ENCODE measurements around the gene CRYBB3. TPM values are rescaled to one million over a fixed set of nuclear protein-coding genes. Genes with fewer than 3 reads are reported as not detected.

CRYBB3 gene
- polyA plus RNA-seq, 6 donors from 2014 or later = not detected

Other genes starting within 250 kb of the CRYBB3 start
- not detected for gene KIAA1671, start 247.1 kb upstream of the CRYBB3 start, polyA plus RNA-seq (ENCODE audit: low read depth in 6 of 6)
- not detected for gene CRYBB2, start 19.8 kb downstream of the CRYBB3 start, polyA plus RNA-seq (ENCODE audit: low read depth in 6 of 6)